GM21619 (cell line): ENCODE results near the gene OR2H2.

Experiments used
- ATAC-seq: cut with Tn5 transposase; IDR thresholded peaks from one replicate; pipeline ENCODE4 v1.9.1; 2021; ENCODE audit not compliant: unreplicated experiment

OR2H2 gene

DNA sequence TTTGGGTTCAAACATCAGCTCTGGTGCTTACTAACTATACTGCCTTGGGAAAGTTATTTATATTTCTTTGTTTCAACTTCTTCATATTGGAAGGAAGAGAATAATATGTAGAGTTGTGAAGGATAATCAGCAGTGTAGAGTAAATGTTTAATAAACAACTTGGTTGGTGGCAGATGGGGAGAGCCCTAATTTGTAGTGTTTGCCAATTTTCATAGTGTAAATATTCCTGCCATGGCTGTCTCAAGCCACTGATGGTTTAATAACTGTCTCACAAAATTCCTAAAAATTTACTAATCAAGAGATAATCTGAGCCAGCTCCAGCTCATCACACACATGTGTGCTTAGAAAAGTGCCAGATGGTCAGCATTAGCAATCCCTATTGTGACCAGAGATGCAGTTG is at the start of gene OR2H2:
Gene OR2H2 (plus strand): TSS at position 301 of the 400 bp plus-strand sequence. CDS start 2,824 bp downstream, outside the sequence.
- ATAC-seq = no peak

- no peak for ATAC-seq
Observed at GRCh38 chr6:29537714-29538403, 47.1 kb upstream of the OR2H2 start.

GRCh38 chr6:29547573-29547972 is 37.3 kb upstream of the OR2H2 start:
- no peak for ATAC-seq

DNA sequence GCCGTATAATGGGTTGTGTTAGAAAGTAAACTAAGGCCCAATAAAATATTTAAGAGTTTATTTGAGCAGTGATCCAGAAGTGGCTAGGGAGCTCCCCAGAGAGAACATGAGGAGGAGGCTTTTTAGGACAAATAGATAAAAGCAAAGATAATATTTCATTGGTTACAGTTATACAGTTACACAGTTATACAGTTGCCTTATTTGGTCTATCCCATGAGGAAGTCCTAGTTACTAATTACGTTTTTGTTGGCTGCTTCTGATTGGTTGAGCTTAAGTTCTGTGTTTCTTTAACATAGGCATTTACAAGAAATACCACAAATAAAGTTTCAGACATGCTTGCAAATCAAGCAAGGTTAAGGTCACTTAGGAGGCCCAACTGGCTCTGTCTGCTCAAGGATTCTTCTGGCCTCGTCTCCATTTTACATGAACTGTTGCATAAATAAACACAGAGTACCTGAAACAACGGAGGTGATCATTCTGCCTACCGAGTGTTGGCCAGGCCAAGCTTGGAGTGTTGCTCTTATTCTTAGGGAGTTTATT is 32.3 kb upstream of the OR2H2 start:
- ATAC-seq = peak; percentile 83

DNA sequence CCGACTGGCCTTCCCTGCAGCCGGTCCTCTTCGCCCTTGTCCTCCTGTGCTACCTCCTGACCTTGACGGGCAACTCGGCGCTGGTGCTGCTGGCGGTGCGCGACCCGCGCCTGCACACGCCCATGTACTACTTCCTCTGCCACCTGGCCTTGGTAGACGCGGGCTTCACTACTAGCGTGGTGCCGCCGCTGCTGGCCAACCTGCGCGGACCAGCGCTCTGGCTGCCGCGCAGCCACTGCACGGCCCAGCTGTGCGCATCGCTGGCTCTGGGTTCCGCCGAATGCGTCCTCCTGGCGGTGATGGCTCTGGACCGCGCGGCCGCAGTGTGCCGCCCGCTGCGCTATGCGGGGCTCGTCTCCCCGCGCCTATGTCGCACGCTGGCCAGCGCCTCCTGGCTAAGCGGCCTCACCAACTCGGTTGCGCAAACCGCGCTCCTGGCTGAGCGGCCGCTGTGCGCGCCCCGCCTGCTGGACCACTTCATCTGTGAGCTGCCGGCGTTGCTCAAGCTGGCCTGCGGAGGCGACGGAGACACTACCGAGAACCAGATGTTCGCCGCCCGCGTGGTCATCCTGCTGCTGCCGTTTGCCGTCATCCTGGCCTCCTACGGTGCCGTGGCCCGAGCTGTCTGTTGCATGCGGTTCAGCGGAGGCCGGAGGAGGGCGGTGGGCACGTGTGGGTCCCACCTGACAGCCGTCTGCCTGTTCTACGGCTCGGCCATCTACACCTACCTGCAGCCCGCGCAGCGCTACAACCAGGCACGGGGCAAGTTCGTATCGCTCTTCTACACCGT is 31.5 kb upstream of the OR2H2 start:
- ATAC-seq = no peak

DNA sequence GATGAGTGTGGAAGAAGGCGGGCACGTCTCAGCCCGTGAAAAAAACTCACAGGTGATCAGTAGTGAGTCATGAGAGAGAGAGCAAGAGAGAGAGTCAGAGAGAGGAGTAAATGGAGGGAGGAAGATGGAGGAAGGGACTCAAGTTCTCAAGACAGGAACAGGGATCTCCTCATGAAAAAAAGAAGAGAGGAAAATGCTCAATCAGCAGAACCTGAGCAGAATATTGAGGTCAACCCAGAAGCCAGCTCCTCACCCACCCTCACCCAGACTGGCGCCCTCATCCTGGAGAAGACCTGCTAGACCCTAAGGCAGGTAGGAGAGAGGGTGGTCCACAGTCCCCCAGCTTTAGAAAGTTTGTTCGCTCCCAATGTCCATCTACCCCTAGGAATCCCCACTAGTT is 30.2 kb upstream of the OR2H2 start:
- ATAC-seq = no peak

DNA sequence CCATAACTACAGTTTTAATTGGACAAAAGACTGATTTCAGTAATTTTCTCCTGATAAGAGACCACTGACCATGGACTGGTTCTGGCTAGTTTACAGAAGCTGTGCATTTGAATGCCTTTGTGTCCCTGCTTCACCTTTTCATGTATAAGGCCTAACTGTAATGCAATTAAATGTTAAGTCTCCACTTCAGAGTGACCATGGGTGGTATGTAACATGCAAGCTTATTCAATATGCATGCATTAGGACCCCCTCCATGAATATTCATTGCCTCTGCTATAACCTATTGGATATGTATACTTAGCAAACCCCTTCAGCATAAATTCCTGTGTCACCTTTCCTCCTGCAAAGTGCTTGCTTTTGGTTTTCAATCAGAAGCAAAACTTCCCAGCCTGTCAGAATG is 27.6 kb upstream of the OR2H2 start:
- ATAC-seq = no peak

DNA sequence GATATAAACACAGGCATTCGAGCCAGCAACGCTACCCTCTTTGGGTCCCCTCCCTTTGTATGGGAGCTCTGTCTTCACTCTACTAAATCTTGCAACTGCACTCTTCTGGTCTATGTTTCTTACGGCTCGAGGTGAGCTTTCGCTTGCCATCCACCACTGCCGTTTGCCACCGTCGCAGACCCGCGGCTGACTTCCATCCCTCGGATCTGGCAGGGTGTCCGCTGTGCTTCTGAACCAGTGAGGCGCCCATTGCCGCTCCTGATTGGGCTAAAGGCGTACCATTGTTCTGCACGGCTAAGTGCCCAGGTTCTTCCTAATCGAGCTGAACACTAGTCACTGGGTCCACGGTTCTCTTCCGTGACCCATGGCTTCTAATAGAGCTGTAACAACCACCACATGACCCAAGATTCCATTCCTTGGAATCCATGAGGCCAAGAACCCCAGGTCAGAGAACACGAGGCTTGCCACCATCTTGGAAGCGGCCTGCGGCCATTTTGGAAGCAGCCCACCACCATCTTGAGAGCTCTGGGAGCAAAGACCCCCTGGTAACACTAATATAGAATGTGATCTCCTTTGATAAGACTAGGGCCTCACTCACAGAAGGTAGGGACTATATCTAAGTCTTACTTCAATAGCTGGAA is 26.4 kb upstream of the OR2H2 start:
- ATAC-seq = no peak

DNA sequence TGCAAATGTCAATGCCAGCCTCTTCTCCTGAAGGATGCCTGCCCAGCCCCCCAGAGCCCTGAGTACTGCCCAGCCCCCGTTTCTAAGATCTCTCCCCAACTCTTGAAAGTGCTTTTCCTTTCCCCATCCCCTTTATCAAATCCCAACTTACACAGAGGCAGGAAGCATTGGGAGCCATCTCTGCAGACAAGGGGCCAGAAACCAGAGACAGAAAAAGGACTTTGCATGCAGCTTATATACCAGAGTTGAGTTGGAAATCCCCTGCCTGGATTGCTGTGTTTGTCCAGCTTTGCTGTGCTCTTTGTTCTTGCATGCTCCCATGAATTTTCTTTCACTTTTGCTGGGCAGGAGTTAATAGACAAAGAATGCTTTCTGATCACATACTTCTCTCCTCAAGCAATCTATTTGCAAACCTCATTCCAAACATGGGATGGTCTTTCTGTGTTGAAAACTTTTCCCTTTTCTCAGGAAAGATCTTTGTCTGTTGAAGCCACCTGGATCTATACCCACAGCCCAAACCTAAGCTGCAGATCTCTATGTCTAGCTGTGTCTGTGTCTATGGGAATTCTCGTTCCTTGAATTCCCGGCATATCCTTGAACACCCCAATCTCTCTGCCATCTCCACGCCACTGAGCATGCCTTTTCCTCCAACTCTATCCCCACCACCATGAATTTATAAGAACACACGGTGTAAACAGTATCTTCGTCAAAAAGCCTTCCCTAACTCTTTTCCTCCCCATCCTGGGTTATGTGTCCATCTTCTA is 25.2 kb upstream of the OR2H2 start, which contains the start of gene UBD:
Gene UBD (minus strand): TSS at position 209 of the 764 bp plus-strand sequence. CDS start 31 bp downstream, at position 178.
- no peak for ATAC-seq

DNA sequence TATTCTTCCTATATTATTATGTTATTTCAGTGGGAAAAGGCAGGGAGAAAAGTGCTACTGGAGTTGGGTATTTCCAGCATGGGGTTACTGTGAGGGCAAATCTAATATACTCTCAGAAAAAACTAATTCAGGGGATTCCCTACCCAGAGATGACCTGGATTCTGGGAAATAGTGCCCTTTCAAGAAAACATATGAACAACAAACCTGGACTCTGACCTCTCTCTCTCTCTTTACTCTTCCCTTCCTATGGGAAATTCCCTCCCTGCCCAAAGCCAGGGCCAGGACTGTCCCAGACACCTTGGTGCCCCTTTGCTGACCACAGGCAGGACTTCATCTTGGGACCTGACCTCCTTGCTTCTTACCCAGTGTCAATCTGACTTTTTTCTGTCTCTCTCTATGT is 23.8 kb upstream of the OR2H2 start:
- ATAC-seq = no peak

- ATAC-seq = no peak
Observed at GRCh38 chr6:29561606-29562181, 23.2 kb upstream of the OR2H2 start.

GRCh38 chr6:29563435-29563965 is 21.4 kb upstream of the OR2H2 start:
- no peak for ATAC-seq

DNA sequence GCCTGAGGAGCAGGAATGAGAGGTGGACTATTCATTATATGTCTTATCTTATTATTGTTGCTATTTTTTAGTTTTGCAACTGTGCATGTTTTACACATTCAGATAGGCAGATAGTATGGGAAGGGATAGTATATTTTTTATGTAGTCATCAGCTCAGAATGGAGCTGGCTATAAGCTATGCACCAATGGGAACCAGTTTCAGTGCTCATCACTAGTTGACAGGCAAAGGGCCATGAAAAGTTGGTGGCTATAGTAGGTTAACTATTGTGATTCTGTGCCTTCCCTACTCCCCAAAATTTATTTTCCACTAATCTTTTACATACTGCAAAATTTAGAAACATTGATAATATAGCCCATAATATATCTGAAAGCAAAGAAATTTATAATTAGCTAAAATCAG is 20.0 kb upstream of the OR2H2 start:
- ATAC-seq = no peak

- ATAC-seq = no peak
Observed at GRCh38 chr6:29566856-29567255, 18.1 kb upstream of the OR2H2 start.

- ATAC-seq = no peak
Observed at GRCh38 chr6:29567541-29567940, 17.4 kb upstream of the OR2H2 start.

GRCh38 chr6:29567991-29568390 is 16.9 kb upstream of the OR2H2 start:
- no peak for ATAC-seq

- ATAC-seq = no peak
Observed at GRCh38 chr6:29576056-29576455, 8.9 kb upstream of the OR2H2 start.

- no peak for ATAC-seq
Observed at GRCh38 chr6:29577544-29577943, 7.4 kb upstream of the OR2H2 start.

DNA sequence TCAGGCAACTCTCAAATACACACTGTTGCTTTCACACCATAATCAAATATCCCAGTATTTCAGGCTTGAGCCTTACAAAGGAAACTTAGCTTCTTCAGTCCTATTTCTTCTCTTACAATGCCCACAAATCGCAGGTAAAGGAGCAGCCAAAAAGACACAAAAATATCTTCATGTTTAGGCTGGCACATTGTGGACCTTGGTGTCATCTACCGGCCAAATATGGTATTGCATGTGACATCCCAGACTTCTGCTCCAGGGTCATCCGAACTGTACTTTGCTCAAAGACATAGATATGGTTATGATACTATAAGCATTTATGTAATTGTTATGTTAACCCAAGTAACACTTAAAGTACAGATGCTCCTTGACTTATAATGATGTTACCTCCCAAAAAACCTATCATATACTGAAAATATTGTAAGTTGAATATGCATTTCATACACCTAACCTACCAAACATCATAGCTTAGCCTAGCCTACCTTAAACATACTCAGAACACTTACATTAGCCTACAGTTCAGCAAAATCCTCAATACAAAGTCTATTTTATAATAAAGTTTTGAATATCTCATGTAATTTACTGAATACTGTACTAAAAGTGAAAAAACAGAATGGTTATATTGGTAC is 4.6 kb downstream of the OR2H2 start:
- no peak for ATAC-seq
